ENCODE measurements around the gene GFPT2.

- TF ChIP-seq, protein P1, sequence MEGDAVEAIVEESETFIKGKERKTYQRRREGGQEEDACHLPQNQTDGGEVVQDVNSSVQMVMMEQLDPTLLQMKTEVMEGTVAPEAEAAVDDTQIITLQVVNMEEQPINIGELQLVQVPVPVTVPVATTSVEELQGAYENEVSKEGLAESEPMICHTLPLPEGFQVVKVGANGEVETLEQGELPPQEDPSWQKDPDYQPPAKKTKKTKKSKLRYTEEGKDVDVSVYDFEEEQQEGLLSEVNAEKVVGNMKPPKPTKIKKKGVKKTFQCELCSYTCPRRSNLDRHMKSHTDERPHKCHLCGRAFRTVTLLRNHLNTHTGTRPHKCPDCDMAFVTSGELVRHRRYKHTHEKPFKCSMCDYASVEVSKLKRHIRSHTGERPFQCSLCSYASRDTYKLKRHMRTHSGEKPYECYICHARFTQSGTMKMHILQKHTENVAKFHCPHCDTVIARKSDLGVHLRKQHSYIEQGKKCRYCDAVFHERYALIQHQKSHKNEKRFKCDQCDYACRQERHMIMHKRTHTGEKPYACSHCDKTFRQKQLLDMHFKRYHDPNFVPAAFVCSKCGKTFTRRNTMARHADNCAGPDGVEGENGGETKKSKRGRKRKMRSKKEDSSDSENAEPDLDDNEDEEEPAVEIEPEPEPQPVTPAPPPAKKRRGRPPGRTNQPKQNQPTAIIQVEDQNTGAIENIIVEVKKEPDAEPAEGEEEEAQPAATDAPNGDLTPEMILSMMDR (IDR thresholded peaks at IDR 0.05; ENCODE audit: borderline replicate concordance, extremely low read depth, low read length, poor library complexity, severe bottlenecking) = no peak
- no peak for TF ChIP-seq EZH2 (IDR thresholded peaks at IDR 0.05; ENCODE audit: borderline replicate concordance, low read depth, low read length, severe bottlenecking)
Observed at GRCh38 chr5:180360078-180360957, 7.2 kb upstream of the GFPT2 start.

All from DND-41 (cell line).